OCI-M2 (cell line): ENCODE results near the gene SLC9A9.

ENCODE experiments used
- DNase-seq: peaks from one replicate; lab custom pipeline; 2025; ENCODE audit not compliant: unreplicated experiment; lab: John Stamatoyannopoulos, UW

Gene SLC9A9

GRCh38 chr3:143427631-143428030, 420.6 kb downstream of the SLC9A9 start:
- no peak for DNase-seq

GRCh38 chr3:143424874-143425273, 423.4 kb downstream of the SLC9A9 start:
- no peak for DNase-seq

DNA sequence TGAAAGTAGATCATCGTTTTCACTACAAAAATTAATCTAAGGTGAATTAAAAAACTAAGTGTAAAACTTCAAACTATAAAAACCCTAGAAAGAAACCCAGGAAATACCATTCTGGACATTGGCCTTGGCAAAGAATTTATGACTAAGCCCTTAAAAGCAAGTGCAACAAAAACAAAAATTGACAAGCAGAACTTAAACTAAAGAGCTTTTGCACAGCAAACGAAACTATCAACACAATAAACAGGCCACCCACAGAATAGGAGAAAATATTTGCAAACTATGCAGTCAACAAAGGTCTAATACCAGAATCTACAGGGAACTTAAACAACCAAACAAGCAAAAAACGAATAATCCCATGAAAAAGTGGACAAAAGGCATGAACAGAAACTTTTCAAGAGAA, 426.7 kb downstream of the SLC9A9 start:
- DNase-seq, result no peak

DNA sequence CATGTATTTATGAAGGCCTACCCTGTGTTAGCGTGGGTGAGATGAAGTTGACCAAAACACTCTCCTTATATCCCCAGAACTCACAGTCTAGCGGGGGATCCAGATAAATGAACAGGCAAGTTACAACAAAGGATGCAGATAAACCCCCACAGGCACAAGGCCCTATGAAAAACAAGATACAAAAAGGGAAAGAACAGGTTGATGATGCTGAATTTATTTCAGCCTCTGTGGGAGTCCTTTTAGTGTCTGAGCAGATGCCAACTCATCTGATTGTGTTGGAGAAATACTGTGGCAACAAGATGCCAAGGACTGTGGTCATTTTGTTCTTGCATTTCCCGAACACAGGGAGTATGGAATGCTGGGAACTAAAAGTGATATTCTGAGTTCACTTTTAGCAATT, 428.7 kb downstream of the SLC9A9 start:
- no peak for DNase-seq

GRCh38 chr3:143418391-143418790, 429.9 kb downstream of the SLC9A9 start:
- DNase-seq, result no peak

DNA sequence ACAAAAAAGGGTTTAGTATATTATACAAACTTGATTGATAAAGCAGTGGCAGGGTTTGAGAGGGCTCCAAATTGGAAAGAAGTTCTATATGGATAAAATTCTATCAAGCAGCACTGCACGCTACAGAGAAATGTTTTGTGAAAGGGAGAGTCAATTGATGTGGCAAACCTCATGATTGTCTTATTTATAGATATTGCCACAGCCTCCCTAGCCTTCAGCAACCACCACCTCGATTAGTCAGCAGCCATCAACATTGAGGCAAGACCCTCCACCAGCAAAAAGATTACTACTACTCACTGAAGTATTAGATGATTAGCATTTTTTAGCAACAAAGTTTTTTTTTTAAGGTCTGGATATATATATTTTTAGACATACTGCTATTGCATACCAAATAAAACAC, 432.0 kb downstream of the SLC9A9 start:
- no peak for DNase-seq

DNA sequence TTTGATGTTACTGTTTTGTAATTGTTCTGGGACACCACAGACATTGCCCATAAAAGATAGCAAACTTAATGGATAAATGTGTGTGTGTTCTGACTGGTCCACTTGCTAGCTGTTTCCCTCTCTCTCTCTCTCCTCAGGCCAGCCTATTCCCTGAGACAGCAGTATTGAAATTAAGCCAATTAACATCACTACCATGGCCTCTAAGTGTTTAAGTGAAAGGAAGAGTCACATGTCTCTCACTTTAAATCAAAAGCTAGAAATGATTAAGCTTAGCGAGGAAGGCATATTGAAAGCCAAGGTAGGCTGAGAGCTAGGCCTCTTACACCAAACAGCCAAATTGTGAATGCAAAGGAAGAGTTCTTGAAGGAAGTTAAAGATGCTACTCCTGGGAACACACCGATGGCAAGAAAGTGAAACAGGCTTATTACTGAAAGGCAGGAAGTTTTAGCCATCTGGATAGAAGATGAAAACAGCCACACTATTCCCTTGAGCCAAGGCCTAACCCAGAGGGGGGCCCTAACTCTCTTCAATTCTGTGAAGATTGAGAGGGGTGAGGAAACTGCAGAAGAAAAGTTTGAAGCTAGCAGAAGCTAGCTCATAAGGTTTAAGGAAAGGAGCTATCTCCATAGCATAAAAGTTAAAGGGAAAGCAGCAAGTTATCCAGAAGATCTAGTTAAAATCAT, 433.6 kb downstream of the SLC9A9 start:
- DNase-seq, result no peak

GRCh38 chr3:143413372-143413771, 434.9 kb downstream of the SLC9A9 start:
- DNase-seq, result no peak

GRCh38 chr3:143412084-143412483, 436.2 kb downstream of the SLC9A9 start:
- DNase-seq, result no peak

GRCh38 chr3:143410259-143410658, 438.0 kb downstream of the SLC9A9 start:
- DNase-seq, result no peak

DNA sequence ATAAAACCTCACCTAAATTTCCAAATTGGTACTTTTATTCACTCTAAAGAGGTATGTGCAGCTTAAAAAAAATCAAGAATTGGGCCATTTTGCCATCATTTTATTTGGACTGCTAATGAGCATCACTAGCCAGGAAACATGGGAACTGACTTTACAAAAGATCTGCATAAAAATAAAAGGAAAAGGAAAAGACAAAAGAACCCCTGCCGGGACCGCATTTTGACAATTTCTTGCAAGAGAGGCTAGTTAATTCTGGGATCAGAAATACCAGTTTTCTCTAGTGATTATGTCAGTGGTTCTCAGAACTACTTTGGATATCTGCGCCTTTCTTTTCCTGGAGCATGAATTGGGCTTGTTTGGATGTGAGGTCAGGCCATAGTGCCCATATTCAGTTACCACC, 439.5 kb downstream of the SLC9A9 start:
- DNase-seq, result no peak

- DNase-seq, result no peak
These were observed 445.7 kb downstream of the SLC9A9 start for GRCh38 chr3:143402602-143403001.

DNA sequence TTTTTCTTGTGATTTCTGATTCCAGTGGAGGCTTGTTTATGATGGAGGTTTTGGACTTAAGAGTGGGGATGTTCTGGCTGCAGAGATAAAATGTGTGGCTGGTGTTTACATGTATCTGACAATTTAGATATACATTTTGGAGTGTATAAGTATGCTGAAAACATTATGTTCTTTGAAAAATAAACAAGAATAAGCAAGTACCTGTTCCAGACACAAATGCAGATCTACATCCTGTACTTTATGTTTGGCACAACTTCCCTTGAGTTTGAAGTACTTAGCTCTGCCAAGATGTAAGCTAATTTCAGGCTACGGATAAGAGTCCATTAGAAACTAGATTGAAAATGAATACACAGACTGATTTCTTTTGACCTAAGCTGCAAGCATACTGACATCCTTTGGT, 451.5 kb downstream of the SLC9A9 start:
- DNase-seq, result no peak

GRCh38 chr3:143389388-143389787, 458.9 kb downstream of the SLC9A9 start:
- DNase-seq, result no peak

- DNase-seq, result no peak
These were observed 460.8 kb downstream of the SLC9A9 start for GRCh38 chr3:143387425-143387824.

- no peak for DNase-seq
These were observed 464.2 kb downstream of the SLC9A9 start for GRCh38 chr3:143384076-143384475.

GRCh38 chr3:143383421-143383820, 464.8 kb downstream of the SLC9A9 start:
- DNase-seq, result no peak

DNA sequence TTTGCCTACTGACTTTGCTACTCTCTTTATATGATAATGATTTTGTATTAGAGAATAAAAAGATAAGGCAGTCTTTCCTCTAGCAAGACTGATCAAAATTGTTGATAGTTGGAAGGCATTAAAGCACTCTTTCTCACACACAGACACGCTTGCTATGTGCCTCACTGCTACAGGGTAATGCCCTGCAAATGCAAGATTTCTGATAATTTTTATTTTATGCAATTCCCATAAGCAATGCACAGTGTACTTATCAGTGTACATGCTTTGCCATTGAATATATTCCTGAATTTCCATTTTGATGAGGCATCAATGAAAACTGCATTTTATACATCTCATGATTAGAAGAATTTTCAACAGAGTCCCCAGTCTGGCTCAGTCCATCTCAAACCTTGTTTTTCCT, 465.5 kb downstream of the SLC9A9 start:
- DNase-seq, result no peak

DNA sequence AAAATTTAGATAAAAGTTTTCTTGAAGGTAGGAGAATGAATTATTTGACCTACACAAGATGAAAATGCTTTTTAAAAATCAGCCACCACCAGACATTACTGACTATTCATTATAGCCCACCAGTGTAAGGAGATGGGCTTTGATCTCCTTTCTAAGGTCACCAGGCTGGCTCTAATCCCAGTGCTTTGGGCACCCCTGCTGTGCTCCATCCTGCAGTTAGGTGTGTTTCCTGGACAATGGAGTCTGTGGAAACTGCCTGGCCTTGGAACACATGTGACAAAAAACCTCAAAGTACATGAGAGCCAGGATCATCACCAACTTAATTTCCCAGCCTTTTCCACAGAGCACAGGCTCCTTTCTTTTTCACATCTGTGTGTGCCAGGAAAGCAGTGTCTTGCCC, 467.8 kb downstream of the SLC9A9 start:
- no peak for DNase-seq

DNA sequence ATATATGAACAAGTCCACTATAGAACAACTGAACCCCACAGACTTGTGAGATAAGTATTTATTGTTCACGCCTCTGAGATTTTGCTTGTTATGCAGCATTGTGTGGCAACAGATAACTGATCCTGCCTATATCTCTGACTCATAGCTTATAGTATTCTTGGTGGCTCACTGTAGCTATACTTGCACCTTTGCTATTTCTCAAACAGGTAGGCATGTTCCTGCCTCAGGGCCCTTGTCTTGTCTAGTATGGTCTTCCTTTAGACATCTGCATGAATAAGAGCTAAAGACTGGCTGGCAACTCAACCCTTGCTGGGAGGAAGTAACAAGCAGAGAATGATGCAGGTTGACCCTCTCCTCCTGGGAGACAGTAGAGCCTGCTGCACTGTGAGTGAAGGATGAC, 472.6 kb downstream of the SLC9A9 start:
- DNase-seq, result no peak

- DNase-seq, result no peak
These were observed 481.1 kb downstream of the SLC9A9 start for GRCh38 chr3:143367171-143367570.

DNA sequence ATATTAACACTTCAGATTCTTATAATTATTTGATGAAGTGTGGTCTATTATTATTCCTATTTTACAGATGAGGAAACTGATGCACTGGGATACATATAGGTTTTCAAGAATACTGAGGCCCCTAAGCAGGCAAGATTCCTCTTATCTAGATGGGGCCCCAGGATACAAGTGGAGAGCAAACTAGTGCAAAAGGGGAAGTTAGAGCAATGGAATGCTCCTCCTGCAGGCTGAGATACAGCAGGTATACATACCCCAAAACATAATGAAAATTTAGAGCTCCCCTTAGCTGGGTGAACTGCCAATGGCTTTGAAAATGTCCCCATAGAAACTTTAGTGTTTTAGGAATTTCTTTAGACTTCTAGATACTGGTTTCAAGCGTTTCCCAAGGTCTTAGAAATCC, 481.6 kb downstream of the SLC9A9 start:
- DNase-seq, result no peak

- no peak for DNase-seq
These were observed 484.3 kb downstream of the SLC9A9 start for GRCh38 chr3:143363949-143364348.
